HepG2 (cell line): Measurements from ENCODE around the gene SEC14L5. TPM values are rescaled to one million over a fixed set of nuclear protein-coding genes. Genes with fewer than 3 reads are reported as not detected.
A peak's percentile ranks its signal among the peaks of the same experiment; 100 is the strongest.

Experiments used
- MBD4 ChIP-seq: IDR thresholded peaks from 2 replicates; pipeline ENCODE4 v1.6.1; 2012; ENCODE audit warnings: low read length, inconsistent platforms, borderline replicate concordance
- NFE2 ChIP-seq: sonication (generic); formaldehyde crosslinking; IDR thresholded peaks from 2 replicates; pipeline ENCODE4 v1.4.0; 2020; ENCODE audit warnings: missing genetic modification reagents
- SNRNP70 ChIP-seq: fragments of 200-400 bp; formaldehyde crosslinking; IDR thresholded peaks from 2 replicates; pipeline ENCODE4 v1.6.1; 2017; ENCODE audit warnings: mild to moderate bottlenecking, low read depth, low read length, moderate library complexity
- SOX6 ChIP-seq, 2 experiments: fragments of 450-650 bp in 1 of 2; sonication (generic) in 1 of 2; formaldehyde crosslinking in 1 of 2; IDR thresholded peaks; 2 replicates each; pipeline versions ENCODE4 v1.4.0 to v1.6.1; 2017 to 2020; ENCODE audit warnings: antibody characterized with exemption in 1 of 2, mild to moderate bottlenecking in 1 of 2, missing genetic modification reagents in 1 of 2
- ZNF570 ChIP-seq: sonication (generic); formaldehyde crosslinking; IDR thresholded peaks from 2 replicates; pipeline ENCODE4 v1.4.0; 2020; ENCODE audit warnings: mild to moderate bottlenecking, missing genetic modification reagents, borderline replicate concordance
- ZNF672 ChIP-seq: sonication (generic); formaldehyde crosslinking; IDR thresholded peaks from 2 replicates; pipeline ENCODE4 v1.8.1; 2022; ENCODE audit warnings: missing genetic modification reagents
- ZNF83 ChIP-seq: sonication (generic); formaldehyde crosslinking; IDR thresholded peaks from 2 replicates; pipeline ENCODE4 v1.4.0; 2020; ENCODE audit warnings: missing genetic modification reagents, mild to moderate bottlenecking, borderline replicate concordance
- ZNF879 ChIP-seq: sonication (generic); formaldehyde crosslinking; IDR thresholded peaks from 2 replicates; pipeline ENCODE4 v1.8.1; 2023; ENCODE audit warnings: missing genetic modification reagents
- polyA plus RNA-seq, 8 experiments: library from polyadenylated mRNA; depleted of rRNA in 3 of 8; stranded (reverse) in 7 of 8; unstranded in 1 of 8; fragments of >200 nt; fragmentation: Illumina TruSeq in 4 of 8; extraction: Trizol in 4 of 8; gene quantifications; 2 replicates each; pipeline versions ENCODE4 v1.2.1 to v1.2.3, GENCODE V29; 2011 to 2016; ENCODE audit warnings: low read depth in 4 of 8, missing spikeins in 1 of 8, mixed read lengths in 1 of 8; ENCODE audit not compliant: insufficient read depth in 1 of 8
- total RNA-seq, 5 experiments: library from RNA; depleted of rRNA; stranded (reverse); fragments of >200 nt; fragmentation: Illumina TruSeq; extraction: Trizol; gene quantifications; 2 replicates each; pipeline ENCODE4 v1.2.3, GENCODE V29; 2016; ENCODE audit warnings: low read depth in 1 of 5
- TF ChIP-seq, protein P1 (sequence below): sonication (generic); formaldehyde crosslinking; IDR thresholded peaks from 2 replicates; pipeline ENCODE4 v1.4.0; 2020; ENCODE audit warnings: mild to moderate bottlenecking, low read depth, missing genetic modification reagents
- TF ChIP-seq, protein P2 (sequence below): IDR thresholded peaks from 2 replicates; pipeline ENCODE4 v1.6.1; 2016; ENCODE audit warnings: low read depth, borderline replicate concordance
- TF ChIP-seq, protein P3 (sequence below), 2 experiments: fragments of 450-650 bp in 1 of 2; sonication (generic) in 1 of 2; formaldehyde crosslinking; IDR thresholded peaks; 2 replicates each; pipeline versions ENCODE4 v1.5.0 to v1.8.0; 2020 to 2022; ENCODE audit warnings: mild to moderate bottlenecking in 1 of 2, missing genetic modification reagents in 1 of 2
- TF ChIP-seq, protein P4 (sequence below): sonication (generic); formaldehyde crosslinking; IDR thresholded peaks from 2 replicates; pipeline ENCODE4 v1.4.0; 2020; ENCODE audit warnings: low read depth, mild to moderate bottlenecking, missing genetic modification reagents
- TF ChIP-seq, protein P5 (sequence below): sonication (generic); formaldehyde crosslinking; IDR thresholded peaks from 2 replicates; pipeline ENCODE4 v1.5.0; 2020; ENCODE audit warnings: missing genetic modification reagents
- TF ChIP-seq, protein P6 (sequence below): sonication (generic); formaldehyde crosslinking; IDR thresholded peaks from 2 replicates; pipeline ENCODE4 v1.5.1; 2020; ENCODE audit warnings: mild to moderate bottlenecking, missing genetic modification reagents, borderline replicate concordance
- TF ChIP-seq, protein P7 (sequence below): IDR thresholded peaks from 2 replicates; pipeline ENCODE4 v1.6.1; 2016; ENCODE audit warnings: missing biosample characterization, missing genetic modification reagents, low read depth

SEC14L5 gene
- total and polyA plus RNA-seq, 2 of the 13 experiments (the other 11 are each of a cell fraction or from before 2014, with no cell fraction given), result 0.40 to 0.42 TPM

DNA sequence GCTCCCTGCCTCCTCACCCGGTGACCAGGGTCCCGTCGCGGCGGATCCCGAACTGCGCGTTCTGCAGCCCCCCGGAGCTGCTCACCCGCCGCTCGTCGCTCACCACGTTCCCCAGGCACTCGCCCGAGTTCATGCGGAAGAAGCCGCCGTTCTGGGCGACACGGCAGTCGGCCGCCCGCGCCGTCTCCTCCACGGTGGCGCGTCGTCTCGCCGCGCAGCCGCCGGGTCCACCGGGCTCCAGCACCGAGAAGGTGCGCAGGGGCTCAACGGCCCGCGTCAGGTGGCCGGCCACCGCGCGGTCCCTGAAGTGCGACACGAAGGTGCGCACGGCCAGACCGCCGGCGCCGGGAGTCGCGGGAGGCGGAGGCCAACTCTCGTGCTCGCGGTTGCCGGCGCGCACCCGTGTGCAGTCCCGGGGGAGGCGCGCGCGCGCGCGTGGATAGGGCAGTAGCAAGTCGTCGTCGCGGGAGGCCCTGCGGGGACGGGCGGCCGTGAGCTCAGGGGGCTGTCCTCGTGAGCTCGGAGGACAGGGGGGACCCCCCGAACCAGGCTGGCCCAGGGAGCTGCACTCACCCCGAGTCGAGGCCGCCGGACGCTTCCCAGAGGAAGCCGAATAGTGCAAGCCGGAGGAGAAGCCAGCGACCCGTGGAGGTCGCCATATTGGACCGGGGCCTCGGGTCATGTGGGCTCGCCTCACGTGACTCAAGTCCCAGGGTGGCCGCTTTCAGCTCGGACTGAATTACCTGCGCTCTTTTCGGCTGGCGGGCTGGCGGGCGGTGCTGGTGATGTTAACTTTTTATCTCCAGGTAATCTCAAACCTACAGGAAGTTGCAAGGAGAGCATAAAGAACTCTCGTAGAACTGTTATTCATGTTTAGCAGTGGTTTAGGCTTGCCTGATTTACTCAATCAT lies 75.4 kb downstream of the SEC14L5 start, which contains the start of gene NAGPA (continued):
- TF ChIP-seq, protein P1, sequence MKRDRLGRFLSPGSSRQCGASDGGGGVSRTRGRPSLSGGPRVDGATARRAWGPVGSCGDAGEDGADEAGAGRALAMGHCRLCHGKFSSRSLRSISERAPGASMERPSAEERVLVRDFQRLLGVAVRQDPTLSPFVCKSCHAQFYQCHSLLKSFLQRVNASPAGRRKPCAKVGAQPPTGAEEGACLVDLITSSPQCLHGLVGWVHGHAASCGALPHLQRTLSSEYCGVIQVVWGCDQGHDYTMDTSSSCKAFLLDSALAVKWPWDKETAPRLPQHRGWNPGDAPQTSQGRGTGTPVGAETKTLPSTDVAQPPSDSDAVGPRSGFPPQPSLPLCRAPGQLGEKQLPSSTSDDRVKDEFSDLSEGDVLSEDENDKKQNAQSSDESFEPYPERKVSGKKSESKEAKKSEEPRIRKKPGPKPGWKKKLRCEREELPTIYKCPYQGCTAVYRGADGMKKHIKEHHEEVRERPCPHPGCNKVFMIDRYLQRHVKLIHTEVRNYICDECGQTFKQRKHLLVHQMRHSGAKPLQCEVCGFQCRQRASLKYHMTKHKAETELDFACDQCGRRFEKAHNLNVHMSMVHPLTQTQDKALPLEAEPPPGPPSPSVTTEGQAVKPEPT (CRISPR knock-in tag), result peak; percentile 71; the same call in 1 of the 2 replicates
- TF ChIP-seq, protein P2, sequence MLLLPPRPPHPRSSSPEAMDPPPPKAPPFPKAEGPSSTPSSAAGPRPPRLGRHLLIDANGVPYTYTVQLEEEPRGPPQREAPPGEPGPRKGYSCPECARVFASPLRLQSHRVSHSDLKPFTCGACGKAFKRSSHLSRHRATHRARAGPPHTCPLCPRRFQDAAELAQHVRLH (CRISPR knock-in tag), result peak; percentile 96; the same call in 1 of the 2 replicates
- no peak for TF ChIP-seq NFE2 (CRISPR knock-in tag)
- TF ChIP-seq ZNF83 (CRISPR knock-in tag), result peak; percentile 85; the same call in 1 of the 2 replicates
- no peak for TF ChIP-seq SOX6 (IDR thresholded peaks at IDR 0.05)
- TF ChIP-seq SOX6 (CRISPR knock-in tag; IDR thresholded peaks at IDR 0.05), result peak; percentile 80
- TF ChIP-seq, protein P3, sequence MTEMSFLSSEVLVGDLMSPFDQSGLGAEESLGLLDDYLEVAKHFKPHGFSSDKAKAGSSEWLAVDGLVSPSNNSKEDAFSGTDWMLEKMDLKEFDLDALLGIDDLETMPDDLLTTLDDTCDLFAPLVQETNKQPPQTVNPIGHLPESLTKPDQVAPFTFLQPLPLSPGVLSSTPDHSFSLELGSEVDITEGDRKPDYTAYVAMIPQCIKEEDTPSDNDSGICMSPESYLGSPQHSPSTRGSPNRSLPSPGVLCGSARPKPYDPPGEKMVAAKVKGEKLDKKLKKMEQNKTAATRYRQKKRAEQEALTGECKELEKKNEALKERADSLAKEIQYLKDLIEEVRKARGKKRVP (CRISPR knock-in tag; IDR thresholded peaks at IDR 0.05), result peak in 1 of 2 experiments; percentile 15; a peak in 1 of 4 replicates
- TF ChIP-seq, protein P4, sequence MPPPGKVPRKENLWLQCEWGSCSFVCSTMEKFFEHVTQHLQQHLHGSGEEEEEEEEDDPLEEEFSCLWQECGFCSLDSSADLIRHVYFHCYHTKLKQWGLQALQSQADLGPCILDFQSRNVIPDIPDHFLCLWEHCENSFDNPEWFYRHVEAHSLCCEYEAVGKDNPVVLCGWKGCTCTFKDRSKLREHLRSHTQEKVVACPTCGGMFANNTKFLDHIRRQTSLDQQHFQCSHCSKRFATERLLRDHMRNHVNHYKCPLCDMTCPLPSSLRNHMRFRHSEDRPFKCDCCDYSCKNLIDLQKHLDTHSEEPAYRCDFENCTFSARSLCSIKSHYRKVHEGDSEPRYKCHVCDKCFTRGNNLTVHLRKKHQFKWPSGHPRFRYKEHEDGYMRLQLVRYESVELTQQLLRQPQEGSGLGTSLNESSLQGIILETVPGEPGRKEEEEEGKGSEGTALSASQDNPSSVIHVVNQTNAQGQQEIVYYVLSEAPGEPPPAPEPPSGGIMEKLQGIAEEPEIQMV (CRISPR knock-in tag), result no peak; the same call in 1 of the 2 replicates
- no peak for TF ChIP-seq MBD4
- TF ChIP-seq, protein P5, sequence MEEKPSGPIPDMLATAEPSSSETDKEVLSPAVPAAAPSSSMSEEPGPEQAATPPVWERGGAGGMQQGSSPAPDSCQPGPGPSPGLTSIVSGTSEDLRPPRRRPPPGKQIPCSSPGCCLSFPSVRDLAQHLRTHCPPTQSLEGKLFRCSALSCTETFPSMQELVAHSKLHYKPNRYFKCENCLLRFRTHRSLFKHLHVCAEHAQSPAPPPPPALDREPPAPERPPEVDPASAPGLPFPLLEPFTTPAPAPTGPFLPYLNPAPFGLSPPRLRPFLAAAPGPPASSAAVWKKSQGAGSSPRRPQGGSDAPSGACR, result peak; percentile 91
- no peak; the same call in 1 of the 2 replicates for TF ChIP-seq ZNF879 (CRISPR knock-in tag)
- no peak for TF ChIP-seq SNRNP70
- TF ChIP-seq, protein P6, sequence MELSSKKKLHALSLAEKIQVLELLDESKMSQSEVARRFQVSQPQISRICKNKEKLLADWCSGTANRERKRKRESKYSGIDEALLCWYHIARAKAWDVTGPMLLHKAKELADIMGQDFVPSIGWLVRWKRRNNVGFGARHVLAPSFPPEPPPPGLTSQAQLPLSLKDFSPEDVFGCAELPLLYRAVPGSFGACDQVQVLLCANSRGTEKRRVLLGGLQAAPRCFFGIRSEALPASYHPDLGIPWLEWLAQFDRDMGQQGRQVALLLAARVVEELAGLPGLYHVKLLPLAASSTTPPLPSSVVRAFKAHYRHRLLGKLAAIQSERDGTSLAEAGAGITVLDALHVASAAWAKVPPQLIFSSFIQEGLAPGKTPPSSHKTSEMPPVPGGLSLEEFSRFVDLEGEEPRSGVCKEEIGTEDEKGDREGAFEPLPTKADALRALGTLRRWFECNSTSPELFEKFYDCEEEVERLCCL (CRISPR knock-in tag), result peak; percentile 81
- TF ChIP-seq, protein P7, sequence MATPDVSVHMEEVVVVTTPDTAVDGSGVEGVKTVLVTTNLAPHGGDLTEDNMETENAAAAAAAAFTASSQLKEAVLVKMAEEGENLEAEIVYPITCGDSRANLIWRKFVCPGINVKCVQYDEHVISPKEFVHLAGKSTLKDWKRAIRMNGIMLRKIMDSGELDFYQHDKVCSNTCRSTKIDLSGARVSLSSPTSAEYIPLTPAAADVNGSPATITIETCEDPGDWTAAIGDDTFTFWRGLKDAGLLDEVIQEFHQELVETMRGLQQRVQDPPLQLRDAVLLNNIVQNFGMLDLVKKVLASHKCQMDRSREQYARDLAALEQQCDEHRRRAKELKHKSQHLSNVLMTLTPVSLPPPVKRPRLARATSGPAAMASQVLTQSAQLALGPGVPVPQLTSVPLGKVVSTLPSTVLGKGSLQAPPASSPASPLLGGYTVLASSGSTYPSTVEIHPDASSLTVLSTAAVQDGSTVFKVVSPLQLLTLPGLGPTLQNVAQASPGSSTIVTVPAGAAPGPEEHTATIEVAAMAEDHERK (CRISPR knock-in tag), result peak; percentile 31; the same call in 1 of the 2 replicates
- peak; percentile 88; the same call in 1 of the 2 replicates for TF ChIP-seq ZNF570 (CRISPR knock-in tag)
- peak; percentile 77; the same call in 1 of the 2 replicates for TF ChIP-seq ZNF672 (CRISPR knock-in tag)
